ENCODE results near the gene POU2F1.

POU2F1 gene

GRCh38 chr1:167375949-167376348, 155.3 kb downstream of the POU2F1 start:
- DNase-seq = no peak

- no peak for DNase-seq
These were observed 166.7 kb downstream of the POU2F1 start for GRCh38 chr1:167387251-167387910.

- DNase-seq = no peak
These were observed 168.3 kb downstream of the POU2F1 start for GRCh38 chr1:167388976-167389375.

- DNase-seq = no peak
These were observed 171.6 kb downstream of the POU2F1 start for GRCh38 chr1:167392200-167392696.

DNA sequence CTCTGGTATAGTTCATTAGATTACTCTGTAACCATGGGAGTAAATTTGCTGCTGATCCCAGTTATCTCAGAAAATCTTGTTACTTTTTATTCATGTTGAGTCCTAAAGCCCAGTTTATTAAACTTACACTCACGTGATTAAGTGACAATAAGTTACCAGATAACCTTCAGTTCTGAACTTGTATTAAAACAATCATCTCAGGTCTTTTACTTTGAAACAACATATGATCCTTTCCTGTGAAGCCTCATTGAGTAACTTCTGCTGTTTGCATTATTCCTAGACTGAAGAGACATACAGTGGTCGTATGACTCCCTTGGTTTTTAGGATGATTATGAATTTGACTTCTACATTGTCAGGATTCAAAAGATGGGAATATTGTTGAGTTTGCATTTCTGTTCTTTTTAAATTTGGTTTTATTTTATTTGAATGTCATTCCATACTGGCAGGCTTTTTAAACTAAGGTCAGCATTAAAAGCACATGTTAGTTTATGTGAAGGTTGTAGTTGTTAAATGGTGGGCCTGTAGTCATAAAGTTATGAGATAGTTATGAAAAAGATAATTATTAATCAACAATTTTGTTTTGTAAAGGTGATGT, 179.8 kb downstream of the POU2F1 start:
- DNase-seq = no peak

DNA sequence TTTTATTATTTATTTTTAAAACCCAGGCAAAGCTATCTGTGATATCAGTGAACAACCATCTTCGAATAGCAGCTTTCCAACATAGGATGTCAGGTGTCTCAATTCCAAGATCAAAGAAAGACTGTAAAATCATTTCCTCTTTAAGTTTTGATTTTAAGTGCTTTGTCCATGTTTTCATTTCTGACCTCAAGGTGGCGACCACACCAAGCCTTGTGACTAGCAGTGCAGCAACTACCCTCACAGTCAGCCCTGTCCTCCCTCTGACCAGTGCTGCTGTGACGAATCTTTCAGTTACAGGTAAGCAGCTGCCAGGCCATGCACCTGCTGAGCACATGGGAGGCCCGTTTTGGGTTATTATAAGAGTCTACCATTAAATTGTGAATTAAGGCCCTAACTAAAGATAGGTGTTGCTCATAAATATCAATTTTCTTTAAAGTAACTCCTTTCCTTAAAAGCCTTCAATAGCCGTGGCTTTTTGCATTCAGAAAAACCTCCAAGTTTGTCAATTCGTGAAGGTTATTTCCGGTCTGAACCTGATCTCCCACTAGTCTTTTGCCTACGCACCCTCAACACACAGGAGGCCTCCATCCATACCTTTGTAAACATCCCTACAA, 180.7 kb downstream of the POU2F1 start:
- DNase-seq = no peak

- DNase-seq = no peak
These were observed 183.6 kb downstream of the POU2F1 start for GRCh38 chr1:167404161-167404888.

DNA sequence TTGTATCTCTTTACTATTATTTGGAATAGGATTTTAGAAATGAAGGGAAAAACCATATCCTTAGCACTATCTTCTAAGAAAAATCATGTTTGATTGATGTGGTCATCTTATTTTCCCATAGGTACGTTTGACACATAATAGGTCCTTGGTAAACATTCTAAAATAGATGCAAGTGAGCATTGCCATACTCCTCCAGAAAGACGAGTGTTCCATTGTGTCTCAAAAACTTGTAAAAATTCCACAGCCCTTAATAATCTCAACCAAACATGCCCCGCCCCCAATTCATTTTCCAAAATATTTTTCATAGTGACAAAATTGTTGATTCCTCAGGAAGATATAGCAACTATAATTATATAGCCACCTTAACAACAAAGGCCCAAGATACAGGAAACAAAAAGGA, 184.2 kb downstream of the POU2F1 start:
- DNase-seq = no peak

DNA sequence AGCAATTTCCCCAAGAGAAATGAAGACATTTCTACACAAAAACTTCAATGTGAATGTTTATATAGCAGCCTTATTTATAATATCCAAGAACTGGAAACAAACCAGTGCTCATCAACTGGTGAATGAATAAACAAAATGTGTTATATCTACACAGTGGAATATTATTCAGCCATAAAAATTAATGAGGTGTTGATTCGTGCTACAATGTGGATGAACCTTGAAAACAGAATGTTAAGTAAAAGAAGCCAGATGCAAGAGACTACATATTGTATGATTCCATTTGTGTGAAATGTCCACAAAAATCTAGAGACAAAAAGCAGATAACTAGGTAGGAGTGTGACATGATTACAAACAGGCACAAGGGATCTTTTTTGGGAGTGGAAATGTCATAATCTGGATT, 187.7 kb downstream of the POU2F1 start:
- DNase-seq = no peak

GRCh38 chr1:167409183-167409582, 188.5 kb downstream of the POU2F1 start:
- DNase-seq = no peak

- no peak for DNase-seq
These were observed 191.4 kb downstream of the POU2F1 start for GRCh38 chr1:167412072-167412471.

DNA sequence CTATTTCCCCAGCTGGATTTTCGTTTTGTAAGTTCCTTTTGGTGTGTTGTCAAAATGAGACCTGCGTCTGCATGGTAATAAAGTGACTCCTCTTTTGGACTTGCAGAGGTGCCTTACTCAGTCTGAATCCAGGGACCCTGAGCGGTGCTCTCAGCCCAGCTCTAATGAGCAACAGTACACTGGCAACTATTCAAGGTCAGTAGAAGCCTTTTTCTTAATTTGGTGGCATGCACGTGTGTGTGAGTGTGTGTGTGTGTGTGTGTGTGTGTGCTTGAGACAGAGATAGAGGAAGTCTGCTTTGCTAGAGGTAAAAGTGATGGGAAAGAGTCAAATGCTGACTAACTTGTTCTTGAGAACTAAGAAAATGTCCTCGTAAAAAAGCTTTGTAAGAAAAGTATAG, 192.2 kb downstream of the POU2F1 start:
- no peak for DNase-seq

- no peak for DNase-seq
These were observed 192.6 kb downstream of the POU2F1 start for GRCh38 chr1:167413328-167413727.

DNA sequence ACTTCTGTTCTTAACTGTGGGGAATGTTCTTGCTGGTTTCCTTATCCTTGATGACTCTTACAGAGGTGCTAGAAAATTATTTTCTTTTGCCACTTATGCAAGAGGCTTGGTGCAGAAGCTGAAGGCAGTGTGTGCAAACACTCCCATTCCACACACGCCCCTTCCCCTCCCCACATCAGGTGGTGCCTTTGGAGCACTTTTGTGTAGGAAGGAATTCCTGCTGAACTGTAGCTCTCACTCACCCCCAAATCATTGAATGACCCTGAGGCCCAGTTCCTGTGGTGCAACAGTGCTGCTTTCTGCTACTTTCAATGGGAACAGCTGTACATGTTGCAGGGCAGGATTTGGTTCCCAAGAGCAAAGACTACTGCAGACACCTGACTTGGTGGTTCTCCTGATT, 195.8 kb downstream of the POU2F1 start:
- no peak for DNase-seq

DNA sequence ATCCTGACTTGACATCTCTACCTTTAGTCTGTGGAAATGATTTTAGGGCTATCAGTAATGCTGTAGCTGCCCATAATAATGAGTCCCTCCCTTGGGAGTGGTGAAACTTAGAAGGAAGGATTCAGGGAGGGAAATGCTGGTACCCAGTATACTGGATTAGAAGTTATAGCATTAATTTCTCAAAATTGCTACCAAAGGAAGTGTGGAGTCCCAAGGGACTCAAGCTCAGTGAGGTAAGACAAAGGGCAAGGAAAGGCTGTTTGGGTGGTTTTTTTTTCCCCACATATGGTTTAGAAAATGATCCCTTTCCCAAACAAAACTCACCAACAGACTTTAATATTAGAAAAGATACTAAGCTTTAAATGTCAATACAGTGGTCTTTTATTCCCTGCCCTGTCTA, 197.7 kb downstream of the POU2F1 start:
- no peak for DNase-seq

DNA sequence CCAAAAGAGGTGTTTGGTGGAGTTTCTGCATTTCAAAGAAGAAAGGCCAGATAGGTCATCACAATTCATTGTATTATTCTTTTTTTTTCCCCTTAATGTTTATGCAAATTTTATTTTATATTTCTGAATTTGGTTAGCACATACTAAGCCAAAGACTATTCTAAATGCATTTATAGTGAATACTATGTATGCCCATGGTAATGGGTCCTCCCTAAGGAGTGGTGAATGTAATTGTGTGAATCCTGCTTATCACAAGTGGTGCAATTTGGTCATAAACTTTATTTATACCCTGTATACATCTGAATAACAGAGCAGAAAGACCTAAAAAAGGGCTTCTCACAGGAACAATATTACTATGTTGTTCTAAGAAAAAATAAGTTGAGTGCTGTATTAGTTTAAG, 198.6 kb downstream of the POU2F1 start:
- DNase-seq = no peak

DNA sequence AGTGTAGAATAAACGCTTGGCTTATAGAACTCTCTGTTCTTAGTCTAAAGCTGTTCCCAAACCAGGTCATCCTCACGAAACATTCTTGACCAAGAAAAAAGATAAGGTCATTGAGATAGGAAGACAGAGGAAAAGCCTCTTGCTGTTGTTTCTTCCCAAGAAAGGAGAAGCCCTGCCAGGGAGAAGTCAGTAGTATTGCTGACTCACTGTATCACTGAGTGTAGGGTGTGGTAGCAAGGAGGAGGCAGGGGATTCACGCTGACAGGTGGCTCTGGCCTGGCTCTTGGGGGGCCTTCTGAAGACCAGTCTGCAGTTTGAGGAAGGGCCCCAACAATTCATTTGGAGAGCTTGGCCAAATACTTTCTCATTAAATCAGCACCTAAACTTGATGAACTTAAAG, 199.8 kb downstream of the POU2F1 start:
- no peak for DNase-seq

- no peak for DNase-seq
These were observed 203.3 kb downstream of the POU2F1 start for GRCh38 chr1:167423684-167424619.

- DNase-seq = no peak
These were observed 204.8 kb downstream of the POU2F1 start for GRCh38 chr1:167425482-167425881.

DNA sequence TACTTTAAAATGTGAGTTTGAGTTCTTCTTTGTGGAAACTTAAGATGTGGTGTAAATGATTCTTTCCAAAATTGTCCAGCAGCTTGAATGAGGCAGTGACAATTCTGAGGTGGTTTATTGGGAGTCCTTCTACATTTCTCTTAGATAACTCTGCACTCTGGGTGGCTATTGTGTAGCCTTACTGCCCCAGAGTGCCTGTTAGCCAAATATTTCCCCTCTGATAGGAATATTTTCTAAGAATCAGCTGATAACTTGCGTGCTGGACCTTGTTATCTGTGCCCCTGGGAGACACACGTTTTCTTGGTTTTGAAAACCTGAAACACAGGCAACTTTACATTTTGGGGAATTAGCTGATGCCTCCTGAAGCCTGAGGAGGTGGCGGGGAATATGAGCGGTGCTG, 206.0 kb downstream of the POU2F1 start:
- no peak for DNase-seq

DNA sequence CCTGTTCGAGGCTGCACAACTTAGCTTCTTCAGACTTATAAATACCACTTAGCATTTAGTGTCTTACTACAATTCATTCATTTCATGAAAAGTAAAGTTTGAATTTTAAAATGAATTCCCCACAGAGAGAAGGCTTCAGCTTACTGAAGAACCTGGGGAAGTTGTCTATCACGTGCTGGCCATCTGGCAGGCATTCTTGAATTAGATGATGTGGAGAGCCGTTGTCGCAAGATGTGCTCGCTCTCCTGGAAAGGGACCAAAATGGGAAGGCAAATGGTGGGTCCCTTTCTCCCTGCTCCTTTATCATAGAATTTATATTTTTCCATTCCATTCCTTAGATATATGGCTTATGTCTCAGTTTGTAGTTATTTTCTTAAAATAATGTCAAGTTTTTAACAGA, 207.2 kb downstream of the POU2F1 start:
- no peak for DNase-seq

GRCh38 chr1:167428395-167428794, 207.7 kb downstream of the POU2F1 start:
- DNase-seq = no peak

DNA sequence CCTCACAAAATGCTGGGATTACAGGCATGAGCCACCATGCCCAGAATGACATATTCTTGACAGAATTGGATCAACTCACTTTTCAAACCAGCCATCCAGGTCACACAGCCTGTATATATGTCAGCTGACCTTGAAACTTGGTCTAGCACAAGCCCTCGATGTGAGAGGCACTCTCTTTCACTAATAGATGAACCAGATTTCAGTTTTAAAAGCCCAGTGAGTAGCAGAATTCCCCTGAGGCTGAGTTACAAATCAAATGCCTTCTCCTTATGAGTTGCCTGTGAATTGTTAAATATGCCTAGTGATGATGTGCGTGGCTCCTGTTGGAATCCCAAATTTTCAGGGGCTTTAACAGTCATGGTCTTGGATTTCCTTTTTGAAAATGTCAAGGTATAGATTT, 208.9 kb downstream of the POU2F1 start:
- DNase-seq = no peak
